Activated CD4-positive, alpha-beta T cell treated with anti-CD3 and anti-CD28 coated beads for 24 hours (primary cell): Measurements from ENCODE around the gene ASAP2.

Source experiments
- DNase-seq, 2 donors: peaks; one replicate each; pipeline ENCODE4 v3.0.0-alpha.2; 2020; ENCODE audit warnings: low read depth in 2 of 2

Gene ASAP2

DNA sequence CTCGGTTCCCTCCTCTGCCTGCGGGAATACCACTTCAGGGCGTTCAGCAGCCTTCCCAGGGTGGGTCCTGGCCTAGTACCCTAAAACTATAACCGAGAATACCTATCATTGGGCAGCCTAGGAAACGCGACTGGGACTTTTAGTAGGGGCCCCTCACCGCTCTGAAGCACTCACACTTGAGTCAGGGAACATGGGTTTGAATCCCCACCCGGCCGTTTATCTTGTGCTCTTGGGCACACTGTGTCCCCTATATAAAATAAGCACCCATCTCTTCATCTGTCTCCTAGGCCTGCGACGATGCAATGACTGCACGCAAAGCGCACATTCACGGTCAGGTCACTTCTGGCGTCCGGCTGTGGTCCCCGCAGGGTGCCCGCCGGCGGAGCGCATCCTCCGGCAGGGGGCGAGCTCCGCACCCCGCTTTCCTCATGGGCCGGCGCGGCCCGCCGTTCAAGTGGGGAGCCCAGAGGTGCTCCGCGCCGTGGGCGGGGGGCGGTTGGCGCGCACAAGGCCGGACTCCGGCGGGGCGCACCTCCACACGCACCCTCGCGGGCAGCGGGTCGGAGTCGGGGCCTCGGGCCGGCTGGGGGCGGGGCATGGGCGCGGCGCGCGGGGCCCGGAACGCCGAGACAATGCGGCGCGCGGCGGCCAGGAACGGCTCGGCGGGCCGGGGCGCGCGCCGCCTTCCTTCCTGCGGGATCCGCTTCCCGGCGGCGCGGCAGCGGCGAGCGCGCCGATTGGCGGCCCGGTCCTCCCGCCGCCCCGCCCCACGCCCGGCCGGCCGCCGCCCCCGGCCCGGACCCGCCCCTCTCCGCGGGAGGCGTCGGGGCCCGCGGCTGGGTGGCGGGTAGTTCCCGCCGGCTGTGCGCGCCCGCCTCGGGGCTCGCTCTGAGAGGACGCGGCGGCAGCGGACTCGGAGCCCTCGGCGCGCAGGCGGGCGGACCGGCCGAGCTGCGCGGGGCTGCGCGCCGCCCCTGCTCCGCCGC lies at the start of gene ASAP2:
TSS of gene ASAP2 (plus strand) at position 850 of the 986 bp plus-strand sequence. CDS start 293 bp downstream, outside the sequence.
- peak in 1 of 2 donors; percentile 37 for DNase-seq

DNA sequence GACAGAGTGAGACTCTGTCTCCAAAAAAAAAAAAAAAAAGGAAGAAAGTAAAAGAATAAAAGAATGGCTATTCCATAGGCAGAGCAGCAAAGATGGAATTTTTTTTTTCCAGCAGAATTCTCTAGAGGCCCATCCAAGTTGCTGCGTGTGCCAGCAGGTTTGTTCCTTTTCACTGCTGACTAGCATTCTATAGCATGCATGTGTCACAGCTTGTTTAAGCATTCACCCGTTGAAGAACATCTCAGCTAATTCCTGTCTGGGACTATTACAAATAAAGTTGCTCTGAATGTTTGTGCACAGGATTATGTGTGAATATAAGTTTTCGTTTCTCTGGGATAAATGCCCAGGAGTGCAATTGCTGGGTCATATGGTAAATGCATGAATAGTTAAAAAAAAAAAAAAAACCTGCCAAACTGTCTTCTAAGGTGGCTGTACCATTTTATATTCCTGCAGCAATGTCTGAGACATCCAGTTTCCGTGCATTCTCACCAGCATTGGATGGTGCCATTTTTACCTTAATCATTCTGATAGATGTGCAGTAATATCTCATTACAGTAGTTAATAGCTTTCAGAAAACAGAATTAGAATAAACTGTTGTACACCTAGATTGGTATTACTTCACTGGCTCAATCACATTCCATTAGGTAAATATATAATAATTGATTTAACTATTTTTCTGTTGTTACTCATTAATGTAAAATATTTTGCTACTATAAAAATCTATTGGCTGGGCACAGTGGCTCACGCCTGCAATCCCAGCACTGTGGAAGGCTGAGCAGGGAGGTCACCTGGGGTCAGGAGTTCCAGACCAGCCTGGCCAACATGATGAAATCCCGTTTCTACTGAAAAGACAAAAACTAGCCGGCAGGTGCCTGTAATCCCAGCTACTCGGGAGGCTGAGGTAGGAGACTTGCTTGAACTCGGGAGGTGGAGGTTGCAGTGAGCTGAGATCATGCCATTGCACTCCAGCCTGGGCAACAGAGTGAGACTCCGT lies 47.5 kb upstream of the ASAP2 start:
- no peak for DNase-seq

DNA sequence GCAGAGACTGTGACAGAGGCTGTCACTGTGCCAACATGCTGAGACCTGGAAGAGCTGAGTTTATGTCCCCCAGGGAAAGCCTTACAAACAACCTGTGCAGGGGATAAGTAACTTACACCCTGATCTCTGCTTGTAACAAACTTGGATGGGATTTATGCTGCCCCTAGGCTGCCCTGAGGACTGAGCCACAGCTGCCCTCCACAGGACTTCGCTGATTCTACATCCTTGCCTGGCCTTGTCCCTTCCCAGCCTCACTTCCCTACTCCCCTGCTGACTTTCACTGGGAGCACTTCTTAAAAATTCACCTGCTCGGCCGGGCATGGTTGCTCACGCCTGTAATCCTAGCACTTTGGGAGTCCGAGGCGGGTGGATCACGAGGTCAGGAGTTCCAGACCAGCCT lies 45.9 kb upstream of the ASAP2 start:
- DNase-seq = no peak

DNA sequence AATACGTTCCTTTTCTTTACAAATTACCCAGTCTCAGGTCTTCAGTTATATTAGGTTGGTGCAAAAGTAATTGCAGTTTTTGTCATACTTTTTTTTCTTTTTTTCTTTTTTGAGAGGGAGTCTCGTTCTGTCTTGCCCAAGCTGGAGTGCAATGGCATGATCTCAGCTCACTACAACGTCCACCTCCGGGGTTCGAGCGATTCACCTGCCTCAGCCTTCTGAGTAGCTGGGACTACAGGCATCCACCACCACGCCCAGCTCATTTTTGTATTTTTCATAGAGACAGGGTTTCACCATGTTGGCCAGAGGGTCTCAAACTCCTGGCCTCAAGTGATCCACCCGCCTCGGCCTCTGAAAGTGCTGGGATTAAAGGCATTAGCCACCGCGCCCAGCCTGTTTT lies 43.8 kb upstream of the ASAP2 start:
- no peak for DNase-seq

DNA sequence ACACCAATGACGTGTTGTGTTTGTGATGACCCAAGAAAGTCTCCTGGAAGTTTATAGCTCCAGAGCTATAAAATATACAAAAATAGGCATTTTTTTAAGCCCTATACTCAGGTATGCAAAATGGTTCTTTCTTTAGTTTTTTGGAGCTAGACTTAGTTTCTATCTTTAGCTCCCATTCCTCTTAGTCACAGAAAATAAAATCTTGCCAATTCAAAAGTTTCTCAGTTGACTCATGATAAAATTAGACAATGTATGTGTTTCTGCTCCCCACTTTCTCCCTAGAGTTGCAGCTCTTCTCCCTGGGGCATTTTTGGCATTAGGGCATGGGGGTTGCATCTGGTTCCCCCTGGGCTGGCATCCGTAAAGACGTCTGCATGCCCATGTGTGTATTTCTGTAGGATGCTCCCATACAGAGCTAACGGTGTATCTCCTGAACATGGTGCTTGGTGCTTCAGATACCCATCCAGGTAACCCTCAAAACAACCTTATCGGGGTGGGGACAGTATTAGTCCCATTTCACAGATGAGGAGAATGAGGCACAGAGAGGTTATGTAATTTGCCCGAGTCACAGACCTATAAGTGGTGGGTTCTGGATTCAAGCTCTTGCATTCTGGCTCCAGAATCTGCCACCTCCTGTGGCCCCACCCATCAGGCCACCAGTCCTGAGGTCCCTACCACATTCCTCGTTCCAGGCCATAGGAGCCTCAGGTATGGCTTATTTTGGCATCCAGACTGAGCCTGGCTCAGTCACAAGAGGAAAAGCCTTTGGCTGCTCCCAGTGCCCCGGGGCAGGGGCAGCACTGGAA lies 43.1 kb upstream of the ASAP2 start:
- no peak for DNase-seq

DNA sequence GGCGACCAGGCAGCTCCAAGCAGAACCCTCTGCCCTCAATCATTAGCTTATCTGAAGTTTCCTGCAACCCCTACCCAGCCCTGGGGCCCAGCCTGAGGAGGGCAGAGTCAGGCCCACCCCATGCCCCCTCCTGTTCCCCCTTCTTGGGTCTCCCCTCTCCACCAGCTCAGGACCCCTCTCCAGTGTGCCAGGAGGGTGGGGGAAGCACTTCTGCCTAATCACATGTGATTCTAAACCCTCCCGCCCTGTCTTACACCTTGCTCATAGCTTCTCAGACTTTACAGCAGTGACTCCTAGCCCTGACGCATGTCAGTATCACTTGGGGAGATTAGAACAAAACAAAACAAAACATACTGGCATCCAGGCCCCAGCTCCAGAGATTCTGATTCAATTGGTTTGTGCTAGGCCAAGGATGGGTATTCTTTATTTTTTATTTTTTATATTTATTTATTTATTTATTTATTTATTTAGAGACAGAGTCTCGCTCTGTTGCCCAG lies 42.5 kb upstream of the ASAP2 start:
- DNase-seq = no peak

DNA sequence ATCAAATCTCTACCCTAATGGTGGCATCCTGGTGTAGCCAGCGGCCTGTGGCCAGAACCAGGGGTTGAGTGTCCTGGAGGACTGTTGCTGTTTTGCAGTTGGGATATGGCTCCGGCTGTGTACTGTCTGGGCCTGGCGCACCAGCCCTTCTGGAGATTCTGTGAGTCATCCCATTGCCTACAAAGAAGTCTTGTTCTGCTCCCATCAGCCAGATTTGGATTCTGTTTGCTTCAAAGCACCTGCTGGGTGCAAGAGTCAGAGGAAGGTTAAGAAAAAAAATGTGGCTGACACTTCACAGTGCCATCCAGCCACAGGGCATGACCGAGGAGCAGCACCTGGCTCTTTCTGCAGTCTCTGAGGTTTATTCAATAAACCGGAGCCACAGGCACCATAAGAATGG lies 41.0 kb upstream of the ASAP2 start:
- DNase-seq = no peak

DNA sequence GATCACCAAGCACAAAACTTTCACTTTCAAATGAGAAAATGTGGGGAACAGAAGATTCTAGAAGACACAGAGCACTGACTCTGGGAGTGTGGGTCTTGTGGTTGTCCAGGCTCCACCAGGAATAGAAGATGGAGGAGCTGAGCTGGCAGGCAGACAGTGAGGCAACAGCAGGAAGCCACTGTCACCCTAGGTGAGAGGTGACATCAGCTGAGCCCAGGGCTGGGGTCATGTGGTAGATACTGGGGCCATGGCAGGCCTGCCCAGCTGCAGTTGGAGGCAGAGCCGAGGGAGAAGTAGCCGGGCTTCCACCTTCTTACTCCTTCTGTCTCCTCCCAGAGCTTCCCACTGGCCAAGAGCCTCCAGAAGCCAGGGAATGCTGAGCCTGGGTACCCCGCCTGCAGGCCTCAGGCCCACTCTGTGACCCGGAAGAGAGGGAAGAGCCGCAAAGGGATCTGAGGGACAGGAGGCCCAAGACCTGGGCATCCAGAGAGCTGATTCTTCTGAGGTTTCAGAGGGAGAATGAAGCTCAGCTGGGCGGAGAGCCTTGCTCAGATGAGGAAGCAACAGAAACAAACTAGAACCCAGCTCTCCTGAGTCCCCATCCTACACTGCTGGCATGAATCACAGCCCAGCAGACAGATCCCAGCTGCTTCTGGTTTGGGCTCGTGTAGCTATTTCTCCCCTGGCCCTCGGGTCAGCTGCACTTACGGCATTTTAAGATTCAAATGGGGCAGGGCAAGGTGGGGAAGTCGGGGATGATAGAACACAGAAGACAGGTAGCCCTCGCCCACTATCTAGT lies 39.8 kb upstream of the ASAP2 start:
- no peak for DNase-seq

DNA sequence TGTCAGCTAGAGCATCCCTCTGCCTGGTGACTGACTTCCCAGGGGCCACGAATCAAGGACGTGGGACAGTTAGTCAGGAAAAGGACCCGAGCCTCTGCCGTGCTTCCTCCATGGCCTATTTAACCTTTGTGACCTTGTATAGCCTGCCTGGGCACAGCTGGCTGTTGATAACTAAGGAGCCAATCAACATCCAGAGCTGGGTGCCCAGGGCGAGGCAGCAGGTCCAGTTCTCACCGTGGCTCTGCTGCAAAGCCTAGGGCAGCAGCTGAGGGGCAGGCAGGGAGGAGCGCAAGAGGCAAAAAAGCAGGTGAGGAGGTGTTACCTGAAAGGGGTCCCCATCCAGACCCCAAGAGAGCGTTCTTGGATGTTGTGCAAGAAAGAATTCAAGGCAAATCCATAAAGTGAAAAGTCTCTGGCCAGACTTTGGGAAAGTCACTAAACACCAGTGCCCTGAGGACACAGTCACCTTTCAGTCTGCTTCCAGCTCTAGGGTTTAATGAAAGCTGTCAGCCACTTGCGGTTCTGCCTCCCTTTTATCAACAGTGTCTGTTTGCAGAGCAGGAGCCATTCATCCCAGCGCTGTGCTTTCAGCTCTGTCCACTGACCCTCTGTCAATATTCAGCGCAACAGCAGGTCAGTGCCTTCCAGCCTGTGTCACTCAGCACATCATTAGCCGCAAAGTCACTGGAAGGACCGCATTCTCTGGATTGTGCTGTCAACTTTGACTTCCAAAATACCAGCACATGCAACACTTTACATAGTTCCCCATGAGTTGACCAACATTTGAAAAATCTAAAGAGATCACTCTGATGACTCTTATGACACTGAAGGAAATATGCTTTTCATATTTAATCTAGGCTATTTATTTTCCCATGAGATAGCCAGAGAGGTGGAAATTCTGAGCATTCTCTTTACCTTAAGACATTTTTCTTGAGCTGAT lies 38.6 kb upstream of the ASAP2 start:
- DNase-seq = no peak

DNA sequence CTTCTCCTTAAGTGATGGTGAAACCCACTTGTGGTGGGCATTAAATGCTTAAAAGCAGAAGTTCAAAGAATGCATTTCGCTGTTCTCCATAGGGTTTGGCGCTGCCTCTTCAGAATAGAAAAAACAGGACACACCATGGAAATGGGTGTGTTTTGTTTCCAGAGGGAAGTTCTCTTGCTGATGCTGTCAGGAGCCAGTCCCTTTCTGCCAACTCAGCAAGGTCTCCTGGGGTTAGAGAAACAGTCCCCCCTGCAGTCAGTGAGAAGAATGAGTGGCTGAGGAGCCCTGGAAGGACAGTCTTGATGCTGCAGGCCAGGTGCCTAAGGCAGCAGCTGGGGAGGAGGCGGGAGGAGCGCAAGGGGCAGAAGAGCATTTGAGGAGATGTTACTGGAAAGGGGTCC lies 37.8 kb upstream of the ASAP2 start:
- no peak for DNase-seq

DNA sequence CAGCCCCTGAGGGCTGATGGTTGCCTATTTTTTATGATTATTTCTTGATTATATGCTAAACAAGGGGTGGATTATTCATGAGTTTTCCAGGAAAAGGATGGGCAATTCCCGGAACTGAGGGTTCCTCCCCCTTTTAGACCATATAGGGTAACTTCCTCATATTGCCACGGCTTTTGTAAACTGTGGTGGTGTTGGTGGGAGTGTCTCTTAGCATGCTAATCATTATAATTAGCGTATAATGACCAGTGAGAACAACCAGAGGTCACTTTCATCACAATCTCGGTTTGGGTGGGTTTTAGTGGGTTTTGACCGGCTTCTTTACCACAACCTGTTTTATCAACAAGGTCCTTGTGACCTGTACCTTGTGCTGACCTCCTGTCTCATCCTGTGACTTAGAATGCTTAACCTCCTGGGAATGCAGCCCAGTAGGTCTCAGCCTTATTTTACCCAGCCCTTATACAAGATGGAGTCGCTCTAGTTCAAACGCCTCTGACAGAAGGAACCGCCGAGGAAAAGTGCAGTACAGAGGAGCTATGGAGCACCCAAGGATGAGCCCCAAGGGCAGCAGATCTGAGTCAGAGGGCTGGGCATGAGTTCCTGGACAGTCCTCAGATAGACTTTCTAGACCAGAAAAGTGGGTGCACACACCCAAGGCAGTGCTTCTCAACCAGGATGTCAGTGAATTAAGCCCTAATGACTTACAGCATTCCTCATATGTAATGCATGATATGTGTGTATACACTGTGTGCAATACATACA lies 37.1 kb upstream of the ASAP2 start:
- no peak for DNase-seq

DNA sequence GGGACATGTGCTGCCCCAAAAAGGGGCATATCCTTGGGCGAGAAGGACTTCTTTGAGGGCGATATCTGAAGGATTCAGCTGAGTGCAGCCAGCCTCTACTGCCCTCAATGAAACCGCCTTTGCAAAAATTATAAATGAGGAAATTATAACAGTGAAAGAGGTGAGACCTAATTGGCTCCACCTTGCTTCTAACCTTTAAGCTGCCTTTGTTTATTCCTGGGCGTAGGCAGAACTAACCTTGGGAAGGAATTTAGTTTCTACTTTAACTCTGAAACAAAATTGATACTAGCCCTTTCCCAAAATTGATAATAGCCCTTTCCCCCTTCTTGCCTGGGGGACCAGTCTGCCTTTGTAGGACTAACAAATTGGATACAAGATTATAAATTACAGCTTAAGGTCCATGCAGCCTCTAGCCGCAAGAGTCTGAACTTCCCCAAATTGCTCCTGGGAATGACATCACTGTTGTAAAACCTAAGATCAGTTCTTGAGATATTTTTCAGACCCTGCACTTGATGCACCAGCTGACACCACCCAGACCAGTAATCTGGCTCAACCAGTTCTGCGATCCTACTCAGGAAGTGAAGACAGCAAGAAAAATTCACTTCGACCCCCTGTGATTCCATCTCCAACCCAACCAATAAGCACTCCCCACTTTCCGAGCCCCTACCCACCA lies 36.0 kb upstream of the ASAP2 start:
- no peak for DNase-seq

DNA sequence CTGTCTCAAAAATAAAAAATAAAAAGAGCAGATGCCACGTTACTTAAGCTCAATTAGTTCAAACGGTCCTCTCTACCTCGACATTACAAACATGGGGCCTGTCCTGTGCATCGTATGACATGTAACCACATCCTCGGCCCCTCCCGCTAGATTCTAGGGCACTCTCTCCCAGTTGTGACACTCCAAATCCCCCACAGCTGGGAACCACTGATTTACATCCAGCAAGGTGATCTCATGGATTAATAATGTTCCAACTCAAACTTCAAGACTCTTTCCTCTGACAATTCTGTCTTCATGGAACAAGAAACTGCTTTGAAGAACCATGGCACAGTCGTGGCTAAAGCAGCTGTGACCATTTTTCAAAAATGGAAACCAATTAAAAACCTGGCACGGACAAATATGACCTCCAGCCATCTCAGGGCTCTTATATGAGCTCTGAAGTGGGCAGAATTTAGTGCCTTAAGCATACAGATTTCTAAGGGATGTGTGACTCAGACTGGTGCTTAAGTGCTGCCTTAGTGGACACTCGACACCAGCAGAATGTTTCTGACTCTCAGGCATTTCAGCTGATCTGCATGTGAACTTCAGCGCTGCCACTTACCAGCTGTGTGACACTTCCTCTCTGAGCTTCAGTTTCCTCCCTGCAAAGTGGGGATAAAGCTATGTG lies 31.7 kb upstream of the ASAP2 start:
- DNase-seq = no peak

DNA sequence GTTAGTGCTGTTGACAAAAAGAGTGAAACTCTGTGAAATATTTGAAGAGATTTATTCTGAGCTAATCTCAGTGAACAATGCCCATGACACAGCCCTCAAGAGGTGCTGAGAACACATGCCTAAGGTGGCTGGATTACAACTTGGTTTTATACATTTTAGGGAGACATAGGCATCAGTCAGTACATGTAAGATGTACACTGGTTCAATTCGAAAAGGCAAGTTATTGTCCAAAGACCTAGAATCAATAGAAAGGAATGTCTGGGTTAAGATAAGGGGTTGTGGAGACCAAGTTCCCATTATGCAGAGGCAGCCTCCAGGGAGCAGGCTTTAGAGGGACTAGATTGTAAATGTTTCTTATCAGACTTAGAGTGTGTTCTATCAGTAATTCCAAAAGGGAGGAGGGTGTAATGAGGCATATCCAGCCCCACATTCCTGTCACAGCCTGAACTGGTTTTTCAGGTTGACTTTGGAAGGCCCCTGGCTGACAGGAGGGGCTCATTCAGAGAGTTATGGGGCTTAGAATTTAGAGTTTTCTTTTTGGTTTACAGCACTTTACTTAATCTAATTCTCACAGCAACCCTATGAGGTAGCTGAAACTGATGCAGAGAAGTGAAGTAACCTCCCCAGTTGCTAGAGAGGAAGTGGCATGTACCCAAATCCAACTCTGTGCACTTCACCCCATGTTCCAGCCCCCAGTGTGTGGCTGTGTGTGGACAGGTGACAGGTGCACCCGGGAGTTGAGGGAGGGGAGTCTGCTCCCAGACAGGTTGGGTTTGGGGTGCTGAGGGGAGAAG lies 28.3 kb upstream of the ASAP2 start:
- DNase-seq = no peak

DNA sequence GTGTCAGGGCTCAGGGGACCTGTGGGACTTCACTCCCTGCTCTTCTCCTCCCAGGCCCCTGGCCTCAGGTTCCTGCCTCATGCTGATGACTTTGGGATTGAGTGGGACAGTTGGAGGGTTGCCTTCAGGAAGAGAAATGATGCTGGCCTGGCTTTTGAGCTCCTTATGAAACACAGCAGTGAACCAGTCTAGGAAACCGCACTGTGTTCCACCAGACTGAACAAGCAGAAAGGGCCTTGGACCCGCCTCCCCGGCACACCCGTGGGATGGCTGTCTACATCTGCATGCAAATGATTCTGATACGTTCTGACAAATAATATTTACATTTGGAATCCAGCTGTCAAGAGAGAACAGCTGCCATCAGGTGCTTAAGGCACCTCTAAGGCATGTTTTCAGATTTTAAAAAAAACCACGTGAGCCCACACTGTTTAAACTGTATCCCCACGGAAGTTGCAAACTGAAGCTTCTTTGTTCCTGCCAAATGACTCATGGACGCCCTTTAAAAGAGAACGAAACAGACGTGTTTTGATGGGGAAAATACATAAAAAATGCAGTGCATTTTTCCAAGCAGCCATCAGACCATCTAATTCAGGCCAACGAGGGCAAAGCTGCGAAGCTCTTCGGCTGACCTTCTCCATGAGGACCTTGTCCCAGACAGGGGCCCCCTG lies 27.6 kb upstream of the ASAP2 start:
- no peak for DNase-seq

DNA sequence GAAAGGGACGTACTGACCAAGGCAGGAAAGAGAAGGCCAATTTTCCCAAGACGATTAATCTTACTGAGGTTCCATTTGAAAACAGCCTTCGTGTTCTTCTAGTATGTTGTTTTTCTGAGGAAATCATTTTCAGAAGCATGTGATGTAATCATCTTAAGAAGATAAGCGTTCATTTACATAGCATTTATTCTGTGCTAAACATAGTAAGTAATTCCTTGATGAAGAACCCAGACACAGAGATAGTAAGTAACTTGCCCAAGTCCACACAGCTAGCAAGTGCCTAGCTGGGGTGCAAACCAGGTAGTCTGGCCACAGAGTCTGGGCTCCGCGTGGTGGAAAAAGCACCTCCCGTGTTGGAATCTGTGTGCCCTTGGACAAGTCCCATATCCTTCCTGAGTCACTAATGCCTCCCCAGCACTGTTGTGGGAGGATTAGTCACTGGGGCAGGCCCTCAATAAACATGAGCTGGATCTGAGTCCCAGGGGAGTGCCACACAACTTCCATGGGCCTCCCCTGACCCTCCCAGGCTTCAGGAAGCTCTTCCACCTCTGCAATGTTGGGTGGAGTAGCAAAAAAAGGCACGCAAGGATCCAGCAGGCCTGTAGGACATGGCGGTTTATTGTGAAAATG lies 26.9 kb upstream of the ASAP2 start:
- no peak for DNase-seq
